SU-DHL-6 (cell line): ENCODE results near the gene CAPZA2.

Source experiments
- CTCF ChIP-seq: fragments of 200-600 bp; sonication (generic); IDR thresholded peaks from one replicate; pipeline ENCODE4 v1.5.1; 2017; ENCODE audit warnings: antibody characterized with exemption, mild to moderate bottlenecking, low read length, moderate library complexity; ENCODE audit not compliant: insufficient read depth, poor library complexity, severe bottlenecking
- EZH2phosphoT487 ChIP-seq: fragments of 200-600 bp; sonication (generic), shearing (Covaris generic); conservative IDR thresholded peaks from 2 replicates; pipeline ENCODE4 v1.6.1; 2018; ENCODE audit warnings: mild to moderate bottlenecking, antibody characterized with exemption, low read length, moderate library complexity, mixed read lengths

DNA sequence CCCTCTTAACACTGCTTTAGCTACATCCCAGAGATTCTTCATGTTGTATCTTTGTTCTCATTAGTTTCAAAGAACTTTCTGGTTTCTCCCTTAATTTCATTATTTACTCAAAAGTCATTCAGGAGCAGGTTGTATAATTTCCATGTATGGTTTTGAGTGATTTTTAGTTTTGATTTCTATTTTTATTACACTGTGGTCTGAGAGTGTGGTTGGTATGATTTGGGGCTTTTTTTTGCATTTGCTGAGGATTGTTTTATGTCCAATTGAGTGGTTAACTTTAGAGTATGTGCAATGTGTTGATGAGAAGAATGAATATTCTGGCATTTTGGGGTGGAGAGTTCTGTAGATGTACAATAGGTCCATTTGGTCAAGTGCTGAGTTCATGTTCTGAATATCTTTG is 37.9 kb upstream of the CAPZA2 start:
- TF ChIP-seq EZH2phosphoT487, result no peak
- TF ChIP-seq CTCF, result no peak
